ENCODE data around the gene SOX12.
"Not testable (repeated sequence)": the region's sequence is repeated elsewhere in the genome, so short reads cannot be mapped to it uniquely, and the experiment has no call there.

Gene SOX12

DNA sequence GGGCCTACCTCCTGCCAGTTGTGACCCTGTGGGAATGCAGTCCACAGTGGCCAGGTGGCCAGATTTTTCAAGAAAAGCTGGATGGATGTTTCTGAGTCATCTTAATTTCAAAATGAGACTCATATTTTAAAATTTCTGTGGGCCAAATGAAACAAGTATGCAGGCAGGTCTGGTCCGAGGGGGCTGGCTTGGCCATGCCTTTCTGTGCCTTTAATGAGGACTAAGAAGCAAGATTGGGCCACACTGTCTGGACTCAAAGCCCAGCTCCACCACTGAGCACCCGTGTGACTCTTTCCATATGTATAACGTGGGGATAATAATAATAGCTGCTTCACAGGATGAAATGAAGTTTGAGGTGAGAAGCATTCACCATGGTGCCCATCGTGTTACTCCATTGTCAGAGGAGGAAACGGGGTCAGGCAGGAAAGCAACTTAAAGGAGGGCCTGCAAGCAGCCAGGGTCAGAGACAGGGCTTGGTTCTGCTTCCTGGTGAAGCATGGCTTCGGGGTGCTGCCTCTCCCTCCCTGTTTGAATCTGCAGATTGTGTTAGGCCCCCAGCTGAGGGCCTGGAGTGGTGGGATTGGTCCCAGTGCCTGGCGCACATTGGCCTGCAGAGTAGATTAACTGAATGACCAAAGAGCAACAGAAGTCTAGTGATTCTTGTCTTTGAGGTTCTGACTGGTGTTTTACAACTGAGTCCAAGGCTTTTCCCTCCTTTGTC is 3.8 kb downstream of the SOX12 start:
- DNase-seq (ENCODE audit: low read depth): no peak

DNA sequence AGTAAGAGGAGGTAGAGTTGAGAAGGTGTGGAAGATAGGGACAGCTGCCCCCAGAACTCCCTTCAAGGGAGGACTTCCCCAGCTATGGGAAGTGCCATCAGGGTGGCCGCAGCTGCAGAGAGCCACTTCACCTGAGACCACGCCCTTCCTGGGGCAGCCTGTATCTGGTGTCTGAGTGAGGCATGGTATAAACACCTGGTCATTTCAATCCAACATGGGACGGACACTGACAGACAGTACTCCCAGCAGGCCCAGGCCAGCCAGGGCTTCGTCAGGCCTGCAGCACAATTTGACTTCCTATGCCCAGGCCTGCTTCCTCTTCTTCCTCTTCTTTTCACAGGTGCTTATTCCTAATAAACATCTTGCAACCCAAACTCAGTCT is 4.5 kb downstream of the SOX12 start:
- no peak for DNase-seq (ENCODE audit: low read depth)

- no peak for DNase-seq (ENCODE audit: low read depth)
These were observed 5.1 kb downstream of the SOX12 start for GRCh38 chr20:330233-331149.

GRCh38 chr20:334578-334977 is 9.2 kb downstream of the SOX12 start:
- no peak for DNase-seq (ENCODE audit: low read depth)

DNA sequence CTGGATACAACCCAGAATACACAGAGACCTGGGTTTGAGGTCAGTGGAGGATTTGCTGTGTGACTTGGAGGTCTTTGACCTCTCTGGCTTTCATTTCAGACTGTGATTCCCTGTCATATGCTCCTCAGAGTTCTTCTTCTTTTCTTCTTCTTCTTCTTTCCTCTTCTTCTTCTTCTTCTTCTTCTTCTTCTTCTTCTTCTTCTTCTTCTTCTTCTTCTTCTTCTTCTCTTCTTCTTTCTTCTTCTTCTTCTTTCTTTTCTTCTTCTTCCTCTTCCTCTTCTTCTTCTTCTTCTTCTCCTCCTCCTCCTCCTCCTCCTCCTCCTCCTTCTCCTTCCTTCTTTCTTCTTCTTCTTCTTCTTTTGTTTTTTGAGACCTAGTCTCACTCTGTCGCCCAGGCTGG is 10.7 kb downstream of the SOX12 start:
- DNase-seq (ENCODE audit: low read depth): not testable (repeated sequence)

GRCh38 chr20:341682-342081 is 16.3 kb downstream of the SOX12 start:
- no peak for DNase-seq (ENCODE audit: low read depth)

DNA sequence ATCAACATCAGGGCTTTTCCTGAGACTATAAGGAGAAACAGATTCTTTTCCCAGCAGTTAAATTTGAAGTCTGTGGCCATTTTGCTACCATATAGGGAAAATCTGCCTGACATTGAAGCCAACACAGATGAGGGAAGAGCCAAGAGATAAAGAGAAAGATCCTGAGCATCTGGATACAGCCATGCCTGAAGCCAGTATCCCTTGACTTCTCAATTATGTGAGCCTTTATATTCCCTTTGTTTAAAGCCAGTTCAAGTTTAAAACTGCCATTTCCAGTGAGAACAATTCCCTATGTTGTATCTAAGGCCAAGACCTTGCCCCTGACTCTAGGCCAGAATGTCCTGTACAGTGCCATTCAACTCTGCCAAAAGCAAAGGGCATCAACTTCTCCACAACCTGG is 17.8 kb downstream of the SOX12 start:
- no peak for DNase-seq (ENCODE audit: low read depth)

GRCh38 chr20:346033-346639 is 20.8 kb downstream of the SOX12 start:
- DNase-seq (ENCODE audit: low read depth): no peak

DNA sequence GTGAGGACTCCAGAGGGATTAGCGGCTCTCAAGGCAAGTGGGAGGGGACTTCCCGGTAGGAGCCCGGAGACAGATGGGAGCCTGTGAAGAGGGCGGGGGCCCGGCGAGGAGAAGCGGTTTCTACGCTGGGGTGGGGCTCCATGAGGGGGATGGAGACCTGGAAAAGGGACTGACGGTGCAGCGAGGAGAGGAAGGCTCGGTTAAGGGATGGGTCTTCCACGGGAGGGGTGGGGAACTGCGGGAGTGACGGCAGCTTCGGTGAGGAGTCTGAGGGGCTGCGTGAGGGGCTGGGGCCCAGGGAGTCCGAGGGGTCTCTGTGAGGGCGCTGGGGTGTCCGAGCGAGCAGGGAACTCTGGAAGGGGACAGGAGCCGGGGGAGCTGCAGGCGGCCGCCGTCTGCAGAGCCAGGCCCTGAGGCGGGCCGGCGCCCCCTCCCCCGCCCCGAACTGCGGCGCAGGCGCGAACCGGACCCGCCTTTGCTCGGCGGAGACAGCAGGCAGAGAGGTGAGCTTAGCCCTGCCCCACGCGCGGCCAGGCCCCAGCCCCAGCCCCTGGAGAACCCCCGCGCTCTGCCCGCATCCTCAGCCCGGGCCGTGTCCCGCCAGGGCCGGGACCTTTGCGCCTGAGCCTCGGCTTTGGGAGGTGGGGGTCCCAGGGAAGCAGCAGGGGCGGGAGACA is 21.4 kb downstream of the SOX12 start, which contains the start of gene NRSN2:
NRSN2 (plus strand) TSS at position 472 of the 677 bp plus-strand sequence. CDS start 2,533 bp downstream, outside the sequence.
- no peak for DNase-seq (ENCODE audit: low read depth)

GRCh38 chr20:347317-347639 is 21.9 kb downstream of the SOX12 start:
- no peak for DNase-seq (ENCODE audit: low read depth)

- DNase-seq (ENCODE audit: low read depth): peak; percentile 52
These were observed 22.5 kb downstream of the SOX12 start for GRCh38 chr20:347640-348484.

GRCh38 chr20:348972-349841 is 23.9 kb downstream of the SOX12 start:
- no peak for DNase-seq (ENCODE audit: low read depth)

DNA sequence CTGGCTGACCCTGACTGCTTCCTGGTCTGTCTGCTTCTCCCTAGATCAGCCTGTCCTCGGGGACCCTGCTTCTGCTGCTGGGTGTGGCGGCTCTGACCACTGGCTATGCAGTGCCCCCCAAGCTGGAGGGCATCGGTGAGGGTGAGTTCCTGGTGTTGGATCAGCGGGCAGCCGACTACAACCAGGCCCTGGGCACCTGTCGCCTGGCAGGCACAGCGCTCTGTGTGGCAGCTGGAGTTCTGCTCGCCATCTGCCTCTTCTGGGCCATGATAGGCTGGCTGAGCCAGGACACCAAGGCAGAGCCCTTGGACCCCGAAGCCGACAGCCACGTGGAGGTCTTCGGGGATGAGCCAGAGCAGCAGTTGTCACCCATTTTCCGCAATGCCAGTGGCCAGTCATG is 27.8 kb downstream of the SOX12 start:
- no peak for DNase-seq (ENCODE audit: low read depth)

DNA sequence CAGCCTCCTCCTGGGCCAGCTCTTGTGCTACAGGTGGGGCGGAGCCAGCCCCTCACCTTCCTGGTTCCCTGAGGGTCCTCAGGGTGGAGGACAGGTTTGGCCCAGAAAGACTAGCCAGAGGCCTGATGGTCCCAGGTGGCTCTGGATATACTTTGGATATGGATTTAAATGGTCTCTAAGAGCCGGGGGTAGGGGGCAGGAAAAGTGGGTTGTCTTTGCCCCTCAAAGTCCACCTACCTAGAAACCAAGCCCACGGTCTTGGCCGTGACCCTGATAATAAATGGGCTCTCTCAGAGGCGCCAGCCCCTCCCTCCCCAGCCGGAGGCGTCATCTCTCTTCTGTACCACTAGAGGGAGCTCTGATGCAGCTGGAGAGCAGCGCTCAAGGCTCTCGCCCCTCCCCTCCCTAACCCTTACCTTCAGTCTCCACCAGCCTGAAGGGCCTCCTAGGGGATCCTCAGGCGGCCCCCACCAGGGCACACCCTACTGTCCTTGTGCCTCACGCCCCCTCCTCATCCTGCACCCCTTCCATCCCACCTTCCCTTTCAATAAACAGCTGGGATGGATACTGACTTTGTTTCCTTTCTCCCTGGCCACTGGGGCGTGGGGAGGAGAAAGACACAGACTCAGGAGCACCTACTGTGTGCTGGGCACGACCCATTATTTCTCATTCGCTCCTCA is 29.1 kb downstream of the SOX12 start:
- peak; percentile 50 for DNase-seq (ENCODE audit: low read depth)

DNA sequence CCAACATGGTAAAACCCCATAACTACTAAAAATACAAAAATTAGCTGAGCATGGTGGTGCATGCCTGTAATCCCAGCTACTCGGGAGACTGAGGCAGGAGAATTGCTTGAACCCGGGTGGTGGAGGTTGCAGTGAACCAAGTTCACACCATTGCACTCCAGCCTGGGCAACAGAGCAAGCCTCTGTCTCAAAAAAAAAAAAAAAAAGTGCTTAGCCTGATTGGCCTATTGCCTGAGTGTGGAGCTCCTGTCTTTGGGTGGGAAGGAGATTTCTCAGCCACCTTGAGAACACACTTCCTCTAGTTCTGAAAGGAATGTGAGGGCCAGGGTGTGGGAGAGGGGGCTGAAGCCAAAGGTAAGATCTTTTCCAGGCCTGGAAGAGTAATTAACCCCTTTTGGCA is 30.8 kb downstream of the SOX12 start:
- not testable (repeated sequence) for DNase-seq (ENCODE audit: low read depth)

DNA sequence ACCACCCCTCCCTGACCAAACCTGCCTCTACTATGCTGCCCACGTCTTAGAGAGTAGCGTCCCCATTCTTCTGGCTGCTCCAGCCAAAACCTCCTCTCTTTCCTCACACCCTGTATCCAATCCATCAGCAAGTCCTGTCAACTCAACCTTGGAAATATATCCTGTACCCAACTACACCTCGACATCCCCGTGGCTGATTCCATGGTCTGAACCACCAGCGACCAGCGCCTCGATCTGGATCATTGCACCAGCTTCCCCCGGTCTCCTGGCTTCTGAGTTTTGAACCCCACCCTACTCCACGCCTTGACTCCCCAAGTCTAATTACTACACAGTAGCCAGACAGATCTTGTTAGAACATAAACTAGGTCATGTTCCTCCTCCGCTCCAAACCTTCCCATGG is 31.4 kb downstream of the SOX12 start:
- DNase-seq (ENCODE audit: low read depth): no peak

- DNase-seq (ENCODE audit: low read depth): no peak
These were observed 33.7 kb downstream of the SOX12 start for GRCh38 chr20:358891-359555.

GRCh38 chr20:361561-361960 is 36.2 kb downstream of the SOX12 start:
- DNase-seq (ENCODE audit: low read depth): no peak

Data from stimulated activated CD8-positive, alpha-beta memory T cell treated with anti-CD3 and anti-CD28 coated beads, Interleukin-7, amount 100 ng/mL, for 24 hours (primary cell).